Lower lobe of right lung (tissue), 2 donors: ENCODE measurements around the gene FAM9B. TPM values are rescaled to one million over a fixed set of nuclear protein-coding genes. Genes with fewer than 3 reads are reported as not detected.
"Not testable (repeated sequence)": the region's sequence is repeated elsewhere in the genome, so short reads cannot be mapped to it uniquely, and the experiment has no call there.

ENCODE experiments used
- ATAC-seq, 2 donors: fragments of 200-7000 bp; cut with Tn5 transposase; one replicate each; pipeline ENCODE4 v1.9.1; 2020 to 2022; ENCODE audit warnings: mild to moderate bottlenecking in 2 of 2, moderate library complexity in 2 of 2
- DNase-seq: peaks from one replicate; pipeline ENCODE4 v3.0.0-alpha.2; 2020
- H3K27ac ChIP-seq: fragments of 200-600 bp; one replicate; pipeline ENCODE4 v1.8.0; 2022
- H3K27me3 ChIP-seq: fragments of 200-600 bp; one replicate; pipeline ENCODE4 v1.8.0; 2022; ENCODE audit warnings: low read depth
- H3K36me3 ChIP-seq: fragments of 200-600 bp; one replicate; pipeline ENCODE4 v1.8.0; 2022; ENCODE audit warnings: mild to moderate bottlenecking
- H3K4me1 ChIP-seq: fragments of 200-600 bp; one replicate; pipeline ENCODE4 v1.8.0; 2022
- H3K4me3 ChIP-seq: fragments of 200-600 bp; one replicate; pipeline ENCODE4 v1.8.0; 2022; ENCODE audit warnings: mild to moderate bottlenecking
- H3K9me3 ChIP-seq: fragments of 200-600 bp; one replicate; pipeline ENCODE4 v1.8.0; 2022
- CTCF ChIP-seq: fragments of 200-600 bp; IDR thresholded peaks from one replicate; pipeline ENCODE4 v1.8.0; 2022; ENCODE audit warnings: antibody characterized with exemption, mild to moderate bottlenecking
- intact Hi-C: fragments of 100-400 bp; cut with DNase I; formaldehyde crosslinking; loops from one replicate; pipeline ENCODE4 v1.11.0; 2022
- total RNA-seq: library from RNA; stranded (reverse); fragmentation: NEBNext Ultra II Directional; extraction: Animal tissue kit (Norgen Biotek cat#: 25700); gene quantifications from one replicate; pipeline ENCODE4 v1.2.1, GENCODE V29; 2021
- donor health status: DM: no; HTN: yes; CAD: no; lungs with severe emphysema.

The FAM9B gene
- total RNA-seq, 1 donor from 2014 or later: 0.44 TPM

- no peaks in the 10 kb centered on the region for H3K9me3 ChIP-seq
- no peak for DNase-seq
- no peak for TF ChIP-seq CTCF
- H3K27ac ChIP-seq: no peak overlapping the region
- no peaks in the 10 kb centered on the region for H3K27me3 ChIP-seq
- H3K36me3 ChIP-seq: no peaks in the 10 kb centered on the region
- H3K4me1 ChIP-seq: no peaks in the 10 kb centered on the region
- no peak overlapping the region for H3K4me3 ChIP-seq
- intact Hi-C loops: no loop called here
- no peak for ATAC-seq
Observed at GRCh38 chrX:9019151-9019550, 14.8 kb downstream of the FAM9B start.

- ATAC-seq, H3K27ac ChIP-seq, H3K4me3 ChIP-seq, DNase-seq, H3K36me3 ChIP-seq, H3K4me1 ChIP-seq, H3K9me3 ChIP-seq, H3K27me3 ChIP-seq, intact Hi-C loops: not testable (repeated sequence)
Observed at GRCh38 chrX:9018332-9018731, 15.6 kb downstream of the FAM9B start.

GRCh38 chrX:9003041-9003440 lies 30.9 kb downstream of the FAM9B start:
- intact Hi-C loops: no loop called here
- ATAC-seq (no peak), DNase-seq (no peak)
- H3K27ac ChIP-seq: no peak overlapping the region
- no peaks in the 10 kb centered on the region for H3K9me3 ChIP-seq
- TF ChIP-seq CTCF: no peak
- H3K36me3 ChIP-seq: no peaks in the 10 kb centered on the region
- no peaks in the 10 kb centered on the region for H3K27me3 ChIP-seq
- no peaks in the 10 kb centered on the region for H3K4me1 ChIP-seq
- no peak overlapping the region for H3K4me3 ChIP-seq

- intact Hi-C loops: no loop called here
- peak; percentile 39 for DNase-seq
- no peaks in the 10 kb centered on the region for H3K27me3 ChIP-seq
- ATAC-seq: peak; percentile 66 to 74
- H3K4me3 ChIP-seq: no peak overlapping the region
- no peaks in the 10 kb centered on the region for H3K4me1 ChIP-seq
- no peaks in the 10 kb centered on the region for H3K9me3 ChIP-seq
- TF ChIP-seq CTCF: no peak
- H3K27ac ChIP-seq: no peak overlapping the region
- H3K36me3 ChIP-seq: no peaks in the 10 kb centered on the region
Observed at GRCh38 chrX:8988446-8988845, 45.5 kb downstream of the FAM9B start.

GRCh38 chrX:8987672-8988250 lies 46.2 kb downstream of the FAM9B start:
- no peaks in the 10 kb centered on the region for H3K36me3 ChIP-seq
- no peak overlapping the region for H3K4me3 ChIP-seq
- H3K4me1 ChIP-seq: no peaks in the 10 kb centered on the region
- no peak for ATAC-seq
- intact Hi-C loops: no loop called here
- no peak for TF ChIP-seq CTCF
- no peaks in the 10 kb centered on the region for H3K27me3 ChIP-seq
- no peak overlapping the region for H3K27ac ChIP-seq
- no peaks in the 10 kb centered on the region for H3K9me3 ChIP-seq
- no peak for DNase-seq

GRCh38 chrX:8984231-8984630 lies 49.7 kb downstream of the FAM9B start:
- no peak overlapping the region for H3K4me3 ChIP-seq
- H3K27me3 ChIP-seq: no peaks in the 10 kb centered on the region
- intact Hi-C loops: no loop called here
- H3K36me3 ChIP-seq: no peaks in the 10 kb centered on the region
- no peak for TF ChIP-seq CTCF
- no peak overlapping the region for H3K27ac ChIP-seq
- DNase-seq (no peak), ATAC-seq (no peak)
- H3K4me1 ChIP-seq: no peaks in the 10 kb centered on the region
- H3K9me3 ChIP-seq: no peaks in the 10 kb centered on the region
